Activated gamma-delta T cell (primary cell): ENCODE results near the gene SLC28A1.
"Not testable (repeated sequence)": the region's sequence is repeated elsewhere in the genome, so short reads cannot be mapped to it uniquely, and the experiment has no call there.

ENCODE experiments used
- DNase-seq: peaks from one replicate; lab custom pipeline; 2025; lab: John Stamatoyannopoulos, UW

SLC28A1 gene

GRCh38 chr15:84909782-84910181 lies 25.3 kb downstream of the SLC28A1 start:
- no peak for DNase-seq

- DNase-seq: no peak
These were observed 26.6 kb downstream of the SLC28A1 start for GRCh38 chr15:84910928-84911623.

GRCh38 chr15:84911879-84912660 lies 27.6 kb downstream of the SLC28A1 start:
- DNase-seq: no peak

GRCh38 chr15:84913360-84913723 lies 28.9 kb downstream of the SLC28A1 start:
- DNase-seq: no peak

DNA sequence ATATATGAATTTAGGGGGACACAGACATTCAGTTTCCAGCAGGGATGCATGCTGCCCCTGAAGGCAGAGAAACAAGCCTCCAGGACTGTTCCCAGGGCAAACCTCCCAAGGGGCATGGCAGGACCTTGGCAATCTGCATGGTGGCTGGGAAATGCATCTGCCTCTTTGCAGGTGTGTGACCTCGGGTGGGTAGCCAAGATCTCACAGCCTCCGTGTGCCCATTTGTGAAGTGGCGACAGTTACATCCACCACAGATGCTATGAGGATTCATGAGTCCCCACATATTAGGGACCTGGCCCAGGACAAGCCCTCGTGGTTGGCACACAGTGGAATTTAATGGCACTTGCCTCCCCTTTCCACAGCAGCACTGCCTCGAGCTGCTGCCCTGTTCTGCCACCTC lies 29.9 kb downstream of the SLC28A1 start:
- no peak for DNase-seq

GRCh38 chr15:84914909-84915605 lies 30.6 kb downstream of the SLC28A1 start:
- no peak for DNase-seq

DNA sequence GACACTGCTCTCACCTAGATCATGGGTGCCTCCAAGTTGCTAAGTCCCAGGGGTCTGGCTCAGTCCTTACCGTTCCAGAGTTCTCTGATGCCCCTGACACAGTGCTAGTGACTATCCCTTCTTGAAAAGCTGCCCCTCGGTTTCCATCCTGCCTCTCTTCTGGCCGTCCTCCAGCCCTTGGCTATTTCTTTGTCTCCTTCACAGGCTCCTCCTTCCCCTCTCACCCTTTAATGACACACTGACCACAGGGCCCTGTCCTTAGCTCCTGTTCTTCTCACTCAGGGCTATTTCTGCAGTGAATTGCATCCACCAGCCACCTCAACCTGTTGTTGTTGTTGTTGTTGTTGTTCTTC lies 31.1 kb downstream of the SLC28A1 start:
- DNase-seq: no peak

GRCh38 chr15:84917452-84917851 lies 33.0 kb downstream of the SLC28A1 start:
- no peak for DNase-seq

DNA sequence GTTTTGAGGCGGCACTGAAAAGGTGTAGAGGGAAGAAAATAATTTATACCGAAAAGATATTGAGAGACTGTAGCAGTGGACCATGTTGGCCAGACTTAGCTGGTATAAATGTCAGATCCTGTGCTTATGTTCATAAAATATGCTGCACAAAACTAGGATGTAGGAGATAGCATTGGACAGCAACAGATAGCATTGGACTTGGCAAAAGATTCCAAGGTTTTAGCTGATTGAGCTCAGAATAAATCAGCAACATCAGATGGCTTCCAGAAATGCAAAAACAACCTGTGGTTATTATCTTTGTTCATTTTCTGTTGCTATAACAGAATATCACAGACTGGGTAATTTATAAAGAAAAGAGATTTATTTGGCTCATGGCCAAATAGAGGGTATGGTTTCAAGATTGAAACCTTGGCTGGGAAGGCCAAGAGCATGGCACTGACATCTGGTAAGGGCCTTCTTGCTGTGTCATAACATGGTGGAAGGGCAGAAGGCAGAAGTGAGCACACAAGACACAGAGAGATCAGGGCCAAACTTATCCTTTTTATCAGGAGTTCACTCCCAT lies 34.7 kb downstream of the SLC28A1 start:
- no peak for DNase-seq

GRCh38 chr15:84921121-84921520 lies 36.7 kb downstream of the SLC28A1 start:
- no peak for DNase-seq

- no peak for DNase-seq
These were observed 38.1 kb downstream of the SLC28A1 start for GRCh38 chr15:84922530-84922929.

DNA sequence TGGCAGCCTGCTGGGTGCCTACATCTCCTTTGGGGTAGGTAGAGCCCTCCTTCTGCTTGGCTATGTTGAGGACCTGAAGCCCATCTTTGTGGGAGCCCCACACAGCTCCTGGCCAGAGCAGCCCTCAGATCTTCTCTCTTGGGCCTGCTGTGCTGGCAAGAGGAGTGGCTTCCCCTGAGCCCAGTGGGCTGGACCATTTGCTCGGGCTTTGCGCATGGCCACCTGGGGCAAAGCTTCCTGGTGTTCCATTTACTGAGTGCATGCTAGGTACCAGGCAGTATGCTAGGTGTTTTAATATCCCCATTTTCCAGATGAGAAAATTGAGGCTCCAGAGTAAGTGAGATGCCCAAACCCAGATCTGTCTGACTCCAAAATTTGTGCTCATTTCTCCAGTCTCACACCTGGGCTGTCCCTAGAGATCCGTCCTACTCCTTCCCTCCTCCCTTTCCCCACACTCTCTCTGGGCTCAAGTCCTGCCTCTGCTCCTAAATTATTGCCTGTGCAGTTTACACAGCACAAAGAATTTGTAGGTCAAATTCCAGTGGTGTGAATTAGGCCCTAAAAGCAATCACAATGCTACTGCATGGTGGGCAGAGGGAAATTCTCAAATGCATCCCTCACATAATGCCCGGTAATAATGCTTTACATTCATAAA lies 39.7 kb downstream of the SLC28A1 start:
- DNase-seq: no peak

GRCh38 chr15:84924821-84925569 lies 40.5 kb downstream of the SLC28A1 start:
- DNase-seq: not testable (repeated sequence)

- DNase-seq: no peak
These were observed 41.4 kb downstream of the SLC28A1 start for GRCh38 chr15:84925906-84926305.

DNA sequence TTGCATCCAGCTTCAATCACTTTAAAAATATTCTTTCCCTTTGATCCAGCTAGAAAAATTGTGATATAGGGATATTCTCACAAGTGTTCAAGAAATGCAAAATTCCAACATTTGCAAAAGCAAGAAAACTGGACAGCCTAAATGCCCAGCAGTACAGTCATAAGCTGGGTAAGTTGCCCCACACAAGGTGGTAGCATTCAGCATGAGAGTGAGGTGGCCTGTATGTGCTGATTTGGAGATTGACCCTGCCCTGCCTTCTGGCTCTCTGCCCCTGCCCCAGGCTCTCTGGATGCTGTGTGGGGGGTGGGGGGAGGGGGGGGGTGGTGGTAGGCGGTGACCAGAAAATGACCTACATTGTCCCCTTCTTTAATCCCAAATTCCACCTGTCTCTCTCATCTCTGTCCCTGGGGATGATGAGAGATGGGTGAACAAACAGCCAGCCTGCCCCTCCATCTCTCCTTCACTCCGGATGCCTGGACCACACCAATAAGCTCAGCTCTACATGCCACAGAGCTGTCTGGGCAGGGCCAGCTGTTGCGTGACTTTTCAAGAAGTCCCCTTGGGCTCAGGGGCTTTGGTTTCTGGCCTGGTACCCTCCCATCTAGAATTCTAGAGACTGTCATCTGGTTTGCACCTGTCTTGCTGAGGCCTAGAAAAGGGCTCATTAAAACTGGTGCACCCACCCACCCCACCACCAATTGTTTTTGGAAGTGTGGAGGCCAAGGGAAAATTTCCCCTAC lies 42.2 kb downstream of the SLC28A1 start:
- DNase-seq: no peak

DNA sequence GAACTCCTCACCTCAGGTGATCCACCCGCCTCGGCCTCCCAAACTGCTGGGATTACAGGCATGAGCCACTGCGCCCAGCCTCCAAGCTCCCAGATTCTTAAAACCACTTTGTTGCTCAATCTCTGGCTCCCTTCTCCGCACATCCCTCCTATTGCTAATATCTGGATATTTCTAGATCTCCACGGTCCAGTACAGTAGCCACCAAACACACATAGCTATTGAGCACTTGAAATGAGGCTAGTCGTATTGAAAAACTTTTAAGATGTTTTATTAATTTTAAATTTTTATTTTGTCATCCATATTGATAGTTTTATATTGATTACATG lies 44.3 kb downstream of the SLC28A1 start:
- no peak for DNase-seq

DNA sequence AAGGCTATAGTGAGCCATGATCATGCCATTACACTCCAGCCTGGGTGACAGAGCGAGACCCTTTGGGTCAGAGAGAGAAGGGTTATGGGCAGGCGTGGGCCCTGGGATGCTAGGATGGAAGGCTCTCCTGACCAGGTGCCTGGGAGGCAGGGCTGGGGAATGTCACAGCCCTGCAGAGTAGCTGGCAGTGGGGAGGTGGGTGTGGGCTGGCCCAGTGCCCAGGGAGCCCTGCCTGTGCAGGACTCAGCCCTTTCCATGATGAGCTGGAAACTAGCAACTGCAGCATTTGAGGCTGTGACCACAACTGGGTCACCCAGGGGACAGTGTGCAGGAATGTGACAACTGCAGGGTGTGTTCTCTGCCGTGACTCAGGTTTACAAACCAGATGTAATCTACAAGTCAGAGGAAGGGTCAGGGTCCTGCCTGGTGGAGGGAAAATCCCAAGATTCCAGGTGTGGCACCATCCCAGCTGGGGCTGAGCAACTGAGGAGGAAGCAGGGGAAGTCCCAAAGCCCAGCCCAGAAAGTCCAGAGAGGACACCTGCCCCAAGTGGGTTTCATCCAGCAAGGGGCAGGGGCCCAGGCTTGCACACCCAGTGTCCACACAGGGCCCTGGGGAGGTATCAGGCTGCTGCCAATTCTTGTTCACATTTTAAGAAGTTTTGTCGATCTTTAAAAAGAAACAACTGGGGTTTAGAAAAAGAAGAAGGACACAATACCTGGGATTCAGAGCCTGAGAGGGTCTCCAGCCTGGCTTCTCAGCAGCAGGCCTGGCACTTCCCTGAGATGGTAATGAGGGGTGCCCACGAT lies 45.5 kb downstream of the SLC28A1 start:
- DNase-seq: no peak

- no peak for DNase-seq
These were observed 50.7 kb downstream of the SLC28A1 start for GRCh38 chr15:84934942-84935729.

- no peak for DNase-seq
These were observed 52.7 kb downstream of the SLC28A1 start for GRCh38 chr15:84937144-84937543.
